Peyer's patch (tissue), 4 donors: Measurements from ENCODE around the gene PI16.

Source experiments
- POLR2A ChIP-seq, 2 donors: fragments of 450-650 bp; IDR thresholded peaks; one replicate each; pipeline ENCODE4 v1.5.1; 2017; ENCODE audit warnings: antibody characterized with exemption in 2 of 2, mild to moderate bottlenecking in 2 of 2, moderate library complexity in 2 of 2
- TF ChIP-seq, protein P1 (sequence below), 6 experiments: fragments of 450-650 bp in 4 of 6; fragments of 200-600 bp in 2 of 6; sonication (generic) in 1 of 6; IDR thresholded peaks; one replicate each; pipeline ENCODE4 v1.5.1; 2017 to 2019; ENCODE audit warnings: antibody characterized with exemption in 6 of 6, mild to moderate bottlenecking in 3 of 6, moderate library complexity in 1 of 6

DNA sequence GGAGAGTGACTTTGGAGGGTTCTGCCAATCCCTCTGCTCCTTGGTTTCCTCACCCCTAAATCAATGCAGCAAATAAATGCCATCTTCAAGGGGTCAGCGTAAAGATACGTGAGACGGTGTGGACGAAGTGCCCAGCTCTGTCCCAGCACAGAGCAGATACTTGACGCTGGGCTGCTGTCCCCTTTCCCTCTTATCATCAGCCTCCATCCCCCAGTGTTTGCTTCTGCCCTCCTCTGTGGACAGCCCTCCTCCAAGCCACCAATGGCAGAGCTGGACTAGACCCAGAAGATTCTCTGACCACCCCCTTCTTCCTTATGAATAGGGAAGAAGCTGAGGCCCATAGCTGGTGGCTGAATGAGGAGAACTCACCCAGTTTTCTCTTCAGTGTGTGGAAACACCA is 17.7 kb upstream of the PI16 start:
- no peak for TF ChIP-seq POLR2A (IDR thresholded peaks at IDR 0.05)
- TF ChIP-seq, protein P1, sequence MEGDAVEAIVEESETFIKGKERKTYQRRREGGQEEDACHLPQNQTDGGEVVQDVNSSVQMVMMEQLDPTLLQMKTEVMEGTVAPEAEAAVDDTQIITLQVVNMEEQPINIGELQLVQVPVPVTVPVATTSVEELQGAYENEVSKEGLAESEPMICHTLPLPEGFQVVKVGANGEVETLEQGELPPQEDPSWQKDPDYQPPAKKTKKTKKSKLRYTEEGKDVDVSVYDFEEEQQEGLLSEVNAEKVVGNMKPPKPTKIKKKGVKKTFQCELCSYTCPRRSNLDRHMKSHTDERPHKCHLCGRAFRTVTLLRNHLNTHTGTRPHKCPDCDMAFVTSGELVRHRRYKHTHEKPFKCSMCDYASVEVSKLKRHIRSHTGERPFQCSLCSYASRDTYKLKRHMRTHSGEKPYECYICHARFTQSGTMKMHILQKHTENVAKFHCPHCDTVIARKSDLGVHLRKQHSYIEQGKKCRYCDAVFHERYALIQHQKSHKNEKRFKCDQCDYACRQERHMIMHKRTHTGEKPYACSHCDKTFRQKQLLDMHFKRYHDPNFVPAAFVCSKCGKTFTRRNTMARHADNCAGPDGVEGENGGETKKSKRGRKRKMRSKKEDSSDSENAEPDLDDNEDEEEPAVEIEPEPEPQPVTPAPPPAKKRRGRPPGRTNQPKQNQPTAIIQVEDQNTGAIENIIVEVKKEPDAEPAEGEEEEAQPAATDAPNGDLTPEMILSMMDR (IDR thresholded peaks at IDR 0.05) = no peak
